H1 (cell line): ENCODE data around the gene ASIC2. TPM values are rescaled to one million over a fixed set of nuclear protein-coding genes. Genes with fewer than 3 reads are reported as not detected.

Source experiments
- CTCF ChIA-PET: fragments of 300-600 bp; sonication (Branson Sonifier 250); formaldehyde crosslinking; loops from one replicate; lab custom pipeline; 2021; ENCODE audit not compliant: partially characterized antibody; lab: Charles Lee
- POLR2A ChIA-PET: fragments of 300-600 bp; sonication (Branson Sonifier 250); formaldehyde crosslinking; loops from one replicate; lab custom pipeline; 2021; ENCODE audit warnings: inconsistent platforms; ENCODE audit not compliant: partially characterized antibody; lab: Charles Lee
- DNase-seq, 2 experiments: peaks; one replicate each; pipeline versions ENCODE4 v3.0.0 to v3.0.0-alpha.2; 2010 to 2022; ENCODE audit warnings: low spot score in 2 of 2, low read depth in 1 of 2, mixed read lengths in 1 of 2
- FAIRE-seq: peaks from 2 replicates; lab custom pipeline; 2011; peaks lifted over from hg19 to GRCh38; lab: Jason Lieb, UNC
- H2AFZ ChIP-seq: 2 replicates; pipeline ENCODE4 v1.8.1; 2012; ENCODE audit warnings: low read length, inconsistent platforms
- H2AK5ac ChIP-seq: 2 replicates; pipeline ENCODE4 v1.6.1; 2013; ENCODE audit warnings: low read depth, low read length
- H2BK120ac ChIP-seq: replicated peaks from 2 replicates; pipeline ENCODE3; 2013; ENCODE audit warnings: low read depth, low read length, inconsistent platforms
- H2BK12ac ChIP-seq: 2 replicates; pipeline ENCODE4 v1.6.1; 2013; ENCODE audit warnings: low read depth, low read length
- H2BK15ac ChIP-seq: 2 replicates; pipeline ENCODE4 v1.6.1; 2013; ENCODE audit warnings: low read length
- H2BK20ac ChIP-seq: 2 replicates; pipeline ENCODE4 v1.6.1; 2013; ENCODE audit warnings: low read length
- H2BK5ac ChIP-seq: 2 replicates; pipeline ENCODE4 v1.6.1; 2013; ENCODE audit warnings: low read depth, low read length
- H3K14ac ChIP-seq: 2 replicates; pipeline ENCODE4 v1.6.1; 2013; ENCODE audit warnings: inconsistent platforms; ENCODE audit not compliant: insufficient read length
- H3K18ac ChIP-seq: 2 replicates; pipeline ENCODE4 v1.6.1; 2013; ENCODE audit warnings: low read length; ENCODE audit errors: extremely low read depth
- H3K23ac ChIP-seq: 2 replicates; pipeline ENCODE4 v1.6.1; 2013; ENCODE audit warnings: inconsistent platforms; ENCODE audit not compliant: insufficient read length
- H3K23me2 ChIP-seq: 2 replicates; pipeline ENCODE4 v1.6.1; 2013; ENCODE audit warnings: low read depth, low read length
- H3K27ac ChIP-seq: 2 replicates; pipeline ENCODE4 v1.6.1; 2011; ENCODE audit warnings: low read depth, low read length, inconsistent platforms
- H3K27me3 ChIP-seq, 4 experiments: replicated peaks in 1 of 4; 1 replicate in 1 of 4; 2 replicates in 3 of 4; pipeline versions ENCODE4 v1.6.1 to v1.8.1; 2011 to 2013; ENCODE audit warnings: low read length in 3 of 4, mild to moderate bottlenecking in 3 of 4, inconsistent platforms in 2 of 4, mixed read lengths in 2 of 4, moderate library complexity in 1 of 4; ENCODE audit not compliant: control insufficient read depth in 3 of 4, insufficient read depth in 3 of 4; ENCODE audit errors: extremely low read depth in 1 of 4
- H3K36me3 ChIP-seq, 4 experiments: 2 replicates each; pipeline versions ENCODE4 v1.6.1 to v1.8.1; 2011 to 2013; ENCODE audit warnings: mild to moderate bottlenecking in 4 of 4, low read length in 3 of 4, moderate library complexity in 2 of 4, control low read depth in 1 of 4, inconsistent platforms in 1 of 4; ENCODE audit not compliant: insufficient read depth in 4 of 4, control insufficient read depth in 2 of 4
- H3K4ac ChIP-seq: replicated peaks from 2 replicates; pipeline ENCODE3; 2013; ENCODE audit warnings: low read length, low read depth, mixed read lengths, inconsistent platforms; ENCODE audit not compliant: insufficient read length
- H3K4me1 ChIP-seq, 4 experiments: replicated peaks in 1 of 4; 1 replicate in 1 of 4; 2 replicates in 3 of 4; pipeline versions ENCODE4 v1.6.1 to v1.8.1; 2011 to 2013; ENCODE audit warnings: low read length in 3 of 4, inconsistent platforms in 2 of 4, mixed read lengths in 1 of 4; ENCODE audit not compliant: insufficient read depth in 4 of 4, control insufficient read depth in 3 of 4
- H3K4me2 ChIP-seq, 2 experiments: 2 replicates each; pipeline versions ENCODE4 v1.6.1 to v1.8.1; 2011 to 2013; ENCODE audit warnings: low read depth in 2 of 2, low read length in 2 of 2, control low read depth in 1 of 2, inconsistent platforms in 1 of 2, mild to moderate bottlenecking in 1 of 2; ENCODE audit not compliant: insufficient read depth in 1 of 2
- H3K4me3 ChIP-seq, 4 experiments: fragments of 200-600, 300-600 bp in 1 of 4; sonication (generic), shearing (Covaris generic), sonication (Bioruptor Twin) in 1 of 4; 2 replicates each; pipeline versions ENCODE4 v1.5.1 to v1.8.1; 2011 to 2016; ENCODE audit warnings: low read length in 4 of 4, low read depth in 3 of 4, control low read depth in 2 of 4, inconsistent platforms in 2 of 4, mild to moderate bottlenecking in 2 of 4, mixed read lengths in 1 of 4, moderate library complexity in 1 of 4; ENCODE audit not compliant: insufficient read depth in 2 of 4; ENCODE audit errors: extremely low read depth in 1 of 4
- H3K56ac ChIP-seq: replicated peaks from 2 replicates; pipeline ENCODE3; 2013; ENCODE audit warnings: low read depth, mild to moderate bottlenecking, mixed read lengths, low read length, inconsistent platforms; ENCODE audit not compliant: insufficient read length
- H3K79me1 ChIP-seq: 2 replicates; pipeline ENCODE4 v1.6.1; 2013; ENCODE audit warnings: low read depth, low read length, control low read depth
- H3K79me2 ChIP-seq, 2 experiments: 2 replicates each; pipeline versions ENCODE4 v1.6.1 to v1.8.1; 2012 to 2013; ENCODE audit warnings: low read length in 2 of 2, mild to moderate bottlenecking in 2 of 2, inconsistent platforms in 1 of 2; ENCODE audit not compliant: insufficient read depth in 2 of 2, control insufficient read depth in 1 of 2
- H3K9ac ChIP-seq, 4 experiments: replicated peaks in 1 of 4; 1 replicate in 1 of 4; 2 replicates in 3 of 4; pipeline versions ENCODE4 v1.6.1 to v1.8.1; 2011 to 2013; ENCODE audit warnings: low read depth in 3 of 4, low read length in 3 of 4, control low read depth in 2 of 4, mild to moderate bottlenecking in 2 of 4, moderate library complexity in 2 of 4, inconsistent platforms in 1 of 4; ENCODE audit errors: extremely low read depth in 1 of 4
- H3K9me3 ChIP-seq, 2 experiments: 2 replicates each; pipeline versions ENCODE4 v1.6.1 to v1.8.1; 2012 to 2013; ENCODE audit warnings: mild to moderate bottlenecking in 2 of 2, moderate library complexity in 2 of 2, control low read depth in 1 of 2, inconsistent platforms in 1 of 2, low read depth in 1 of 2, low read length in 1 of 2, mixed read lengths in 1 of 2; ENCODE audit not compliant: insufficient read depth in 2 of 2
- H4K20me1 ChIP-seq, 2 experiments: replicated peaks in 1 of 2; 2 replicates each; pipeline versions ENCODE3 to v1.8.1; 2011 to 2013; ENCODE audit warnings: inconsistent platforms in 2 of 2, low read length in 2 of 2, mild to moderate bottlenecking in 1 of 2; ENCODE audit not compliant: insufficient read depth in 2 of 2, control insufficient read depth in 1 of 2
- H4K5ac ChIP-seq: 2 replicates; pipeline ENCODE4 v1.6.1; 2013; ENCODE audit warnings: low read length, low read depth, mixed read lengths, inconsistent platforms; ENCODE audit not compliant: insufficient read length
- H4K8ac ChIP-seq: 2 replicates; pipeline ENCODE4 v1.8.0; 2013; ENCODE audit warnings: mild to moderate bottlenecking, moderate library complexity, low read length, inconsistent platforms; ENCODE audit not compliant: insufficient read depth; ENCODE audit errors: extremely low read depth
- H4K91ac ChIP-seq: replicated peaks from 2 replicates; pipeline ENCODE3; 2013; ENCODE audit warnings: low read length, mixed read lengths, inconsistent platforms; ENCODE audit not compliant: insufficient read length
- BCL11A ChIP-seq, 2 experiments: IDR thresholded peaks; one replicate each; pipeline ENCODE4 v1.6.1; 2011; ENCODE audit warnings: low read depth in 2 of 2, low read length in 2 of 2, mild to moderate bottlenecking in 2 of 2
- CHD1 ChIP-seq: IDR thresholded peaks from 2 replicates; pipeline ENCODE4 v1.6.1; 2012; ENCODE audit warnings: low read depth, low read length, improper control_type of control experiment
- CHD2 ChIP-seq: IDR thresholded peaks from 2 replicates; pipeline ENCODE4 v1.6.1; 2012; ENCODE audit warnings: low read length, improper control_type of control experiment
- CTCF ChIP-seq, 3 experiments: IDR thresholded peaks; 1 replicate in 2 of 3; 2 replicates in 1 of 3; pipeline versions ENCODE4 v1.5.1 to v1.6.1; 2011; ENCODE audit warnings: low read length in 3 of 3, mild to moderate bottlenecking in 3 of 3, inconsistent platforms in 2 of 3, low read depth in 1 of 3, moderate library complexity in 1 of 3; ENCODE audit not compliant: insufficient read depth in 1 of 3; ENCODE audit errors: control extremely low read depth in 1 of 3
- KDM4A ChIP-seq: IDR thresholded peaks from one replicate; pipeline ENCODE4 v1.7.1; 2012; ENCODE audit warnings: low read depth, mild to moderate bottlenecking, moderate library complexity, low read length, inconsistent platforms; ENCODE audit not compliant: severe bottlenecking
- POU5F1 ChIP-seq: IDR thresholded peaks from 2 replicates; pipeline ENCODE4 v1.6.1; 2011; ENCODE audit warnings: low read depth, mild to moderate bottlenecking, low read length, moderate library complexity
- SAP30 ChIP-seq: fragments of 300-600 bp; sonication (generic); IDR thresholded peaks from 2 replicates; pipeline ENCODE4 v1.7.1; 2012; ENCODE audit warnings: low read length, moderate library complexity, mild to moderate bottlenecking, inconsistent platforms; ENCODE audit not compliant: insufficient read depth, insufficient replicate concordance
- SP1 ChIP-seq: IDR thresholded peaks from 2 replicates; pipeline ENCODE4 v1.6.1; 2011; ENCODE audit warnings: low read depth, low read length
- SP2 ChIP-seq: IDR thresholded peaks from 2 replicates; pipeline ENCODE4 v1.6.1; 2012; ENCODE audit warnings: mild to moderate bottlenecking, low read length, inconsistent platforms
- TAF1 ChIP-seq: IDR thresholded peaks from 2 replicates; pipeline ENCODE4 v1.6.1; 2011; ENCODE audit warnings: mild to moderate bottlenecking, low read depth, low read length
- WGBS, 2 experiments: shearing (Covaris generic) in 1 of 2; methylation state at CpG; one replicate each; pipeline versions ENCODE4 v1.1.6 to v1.1.7; 2013 to 2015; ENCODE audit warnings: low lambda C conversion rate in 2 of 2, mixed read lengths in 2 of 2, inconsistent platforms in 1 of 2, low coverage in 1 of 2, missing lambda C conversion rate in 1 of 2; ENCODE audit not compliant: insufficient replicate concordance in 2 of 2, insufficient coverage in 1 of 2, insufficient read length in 1 of 2; ENCODE audit errors: extremely low coverage in 1 of 2, missing lambda C conversion rate in 1 of 2; 5-methylcytosine and 5-hydroxymethylcytosine counted together
- polyA plus RNA-seq, 7 experiments: library from polyadenylated mRNA; depleted of rRNA in 3 of 7; stranded (reverse) in 5 of 7; unstranded in 2 of 7; fragments of >200 nt in 5 of 7; fragments of 200-250 nt in 2 of 7; gene quantifications; 1 replicate in 5 of 7; 2 replicates in 1 of 7; 4 replicates in 1 of 7; pipeline versions ENCODE4 v1.2.1 to v1.2.3, GENCODE V29; 2011 to 2013; ENCODE audit warnings: missing spikeins in 2 of 7, mixed read lengths in 2 of 7
- total RNA-seq: library from RNA; stranded (reverse); fragmentation: NEBNext Ultra II Directional; extraction: Animal tissue kit (Norgen Biotek cat#: 25700); gene quantifications from 2 replicates; pipeline ENCODE4 v1.2.1, GENCODE V29; 2021

Gene ASIC2
- total and polyA plus RNA-seq, 2 of the 8 experiments (the other 6 are each of a cell fraction or from before 2014, with no cell fraction given): 0.86 to 1.2 TPM

GRCh38 chr17:33024688-33025486 lies 268.2 kb downstream of the ASIC2 start:
- H3K4ac ChIP-seq: no peak overlapping the region
- FAIRE-seq: no peak
- 86% methylated on average over 2 of the region's 3 CpGs; no CpG with 5 or more reads in 1 of the 2 experiments for WGBS, 2 experiments
- no peak overlapping the region for H4K8ac ChIP-seq
- no peak overlapping the region for H2BK120ac ChIP-seq
- H2BK15ac ChIP-seq: peak overlapping the region; percentile 20; the same call in 1 of the 2 replicates
- no peak overlapping the region for H2AK5ac ChIP-seq
- POLR2A ChIA-PET: no interaction called here
- no peaks in the 10 kb centered on the region for H3K79me2 ChIP-seq
- no peaks in the 10 kb centered on the region for H3K36me3 ChIP-seq
- no peak overlapping the region for H3K4me3 ChIP-seq
- 0 out of 2 replicates have a peak overlapping the region, but pooled peaks have one; percentile 10 for H3K18ac ChIP-seq
- no peak overlapping the region for H2BK20ac ChIP-seq
- peak overlapping the region in 1 of 2 experiments; percentile 18; a peak in 2 of 4 replicates for H3K4me2 ChIP-seq
- peak overlapping the region; percentile 4; the same call in 1 of the 2 replicates for H2BK12ac ChIP-seq
- H3K79me1 ChIP-seq: no peaks in the 10 kb centered on the region
- no peak overlapping the region for H2AFZ ChIP-seq
- H3K56ac ChIP-seq: no peak overlapping the region
- no peaks in the 10 kb centered on the region; the same call in 1 of the 2 replicates for H3K23me2 ChIP-seq
- H3K14ac ChIP-seq: no peak overlapping the region
- CTCF ChIA-PET: interaction anchor here (0.8 to 6.4 kb wide), 2 partner anchors 9 to 14 kb away, joined by 3 to 43 read pairs; no protein-coding TSS in a partner anchor
- no peaks in the 10 kb centered on the region for H3K9me3 ChIP-seq
- no peak overlapping the region for H4K91ac ChIP-seq
- no peaks in the 10 kb centered on the region for H4K20me1 ChIP-seq
- H3K27me3 ChIP-seq: no peaks in the 10 kb centered on the region; a peak in 2 of 7 replicates
- peak in 1 of 2 experiments; percentile 37 for DNase-seq
- no peak overlapping the region for H4K5ac ChIP-seq
- H2BK5ac ChIP-seq: 0 out of 2 replicates have a peak overlapping the region, but pooled peaks have one; percentile 9
- H3K23ac ChIP-seq: no peak overlapping the region
- no peak overlapping the region for H3K27ac ChIP-seq
- peaks cover 0 to 12% (median 5%) of the 10 kb centered on the region in 4 experiments; a peak in 5 of 7 replicates for H3K4me1 ChIP-seq
- H3K9ac ChIP-seq: no peak overlapping the region
- TF ChIP-seq SAP30 (no peak), TAF1 (no peak), CHD1 (no peak), POU5F1 (no peak), SP1 (no peak), SP2 (no peak), BCL11A (IDR thresholded peaks at IDR 0.05; ENCODE audit: low read depth in 2 of 2, low read length in 2 of 2) (no peak), CHD2 (no peak), CTCF (IDR thresholded peaks at IDR 0.05; ENCODE audit: control extremely low read depth in 1 of 3, insufficient read depth in 1 of 3, low read depth in 1 of 3, low read length in 3 of 3) (no peak), KDM4A (no peak)
